H1 (cell line): Measurements from ENCODE around the gene AANAT.

Experiments
- CBX5 ChIP-seq: fragments of 300-800, 300-1000 bp; sonication (generic); IDR thresholded peaks from 2 replicates; pipeline ENCODE4 v1.7.1; 2016; ENCODE audit warnings: antibody characterized with exemption, low read length, low read depth
- EGR1 ChIP-seq: IDR thresholded peaks from 2 replicates; pipeline ENCODE4 v1.6.1; 2011; ENCODE audit warnings: low read depth, low read length, borderline replicate concordance
- EP300 ChIP-seq, 2 experiments: IDR thresholded peaks; 1 replicate in 1 of 2; 2 replicates in 1 of 2; pipeline ENCODE4 v1.6.1; 2011 to 2012; ENCODE audit warnings: low read depth in 2 of 2, low read length in 2 of 2, mild to moderate bottlenecking in 2 of 2, borderline replicate concordance in 1 of 2, inconsistent platforms in 1 of 2, moderate library complexity in 1 of 2
- EZH2 ChIP-seq: fragments of 200-600 bp; sonication (generic); IDR thresholded peaks from 2 replicates; pipeline ENCODE4 v1.7.1; 2012; ENCODE audit warnings: low read depth, mild to moderate bottlenecking, moderate library complexity, low read length, inconsistent platforms; ENCODE audit not compliant: severe bottlenecking
- JUND ChIP-seq: IDR thresholded peaks from 2 replicates; pipeline ENCODE4 v1.6.1; 2011; ENCODE audit warnings: mild to moderate bottlenecking, improper control_type of control experiment, low read length
- POLR2A ChIP-seq, 2 experiments: IDR thresholded peaks; 1 replicate in 1 of 2; 2 replicates in 1 of 2; pipeline ENCODE4 v1.6.1; 2011; ENCODE audit warnings: low read depth in 2 of 2, low read length in 2 of 2, mild to moderate bottlenecking in 2 of 2; ENCODE audit errors: control extremely low read depth in 1 of 2
- RAD21 ChIP-seq, 2 experiments: IDR thresholded peaks in 1 of 2; conservative IDR thresholded peaks in 1 of 2; 2 replicates each; pipeline ENCODE4 v1.6.1; 2011; ENCODE audit warnings: low read depth in 2 of 2, low read length in 2 of 2, improper control_type of control experiment in 1 of 2, inconsistent platforms in 1 of 2, mild to moderate bottlenecking in 1 of 2, moderate library complexity in 1 of 2
- YY1 ChIP-seq: IDR thresholded peaks from 2 replicates; pipeline ENCODE4 v1.6.1; 2011; ENCODE audit warnings: low read depth, mild to moderate bottlenecking, low read length
- ZNF274 ChIP-seq: IDR thresholded peaks from 2 replicates; pipeline ENCODE4 v1.7.0; 2012; ENCODE audit warnings: low read length, borderline replicate concordance; ENCODE audit errors: extremely low read depth

DNA sequence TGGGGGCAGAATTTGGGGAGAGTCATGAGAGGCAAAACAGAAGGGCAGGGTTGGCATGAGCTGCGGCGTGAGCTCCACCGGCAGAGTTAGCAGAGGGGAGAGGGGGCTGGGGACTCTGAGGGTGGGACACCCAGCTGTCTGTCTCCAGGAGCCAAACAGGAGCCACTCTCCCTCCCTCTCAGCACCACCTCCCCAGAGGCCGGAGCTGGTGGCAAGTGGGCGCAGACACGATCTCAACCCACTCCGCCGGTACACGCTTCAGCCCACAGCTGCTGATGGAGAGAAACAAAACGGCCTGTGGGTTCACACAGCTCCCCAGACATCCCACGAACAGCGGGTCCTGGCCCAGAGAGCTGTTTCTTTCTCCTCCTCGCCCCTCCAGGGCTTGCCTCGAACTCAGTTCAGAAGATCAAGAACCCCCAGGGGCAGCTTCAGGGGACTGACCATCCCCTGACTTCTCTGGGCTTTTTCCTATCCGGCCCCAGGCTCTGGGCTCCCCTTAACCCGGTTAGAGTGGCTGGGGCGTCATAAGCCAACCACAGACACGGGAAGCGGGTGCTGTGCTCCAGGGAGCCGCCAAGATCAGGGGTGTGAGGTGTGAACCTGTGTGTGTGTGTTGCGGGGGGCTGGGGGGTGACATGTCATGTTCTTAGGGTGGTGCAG, 26.2 kb downstream of the AANAT start:
- TF ChIP-seq RAD21 (IDR thresholded peaks at IDR 0.05 in 1 of 2, conservative IDR thresholded peaks at IDR 0.05 in 1 of 2; ENCODE audit: low read depth in 2 of 2, low read length in 2 of 2) (no peak), YY1 (no peak), EZH2 (no peak), EGR1 (no peak), ZNF274 (no peak), POLR2A (IDR thresholded peaks at IDR 0.05; ENCODE audit: control extremely low read depth in 1 of 2, low read depth in 2 of 2, low read length in 2 of 2) (no peak), EP300 (IDR thresholded peaks at IDR 0.05; ENCODE audit: borderline replicate concordance in 1 of 2, low read depth in 2 of 2, low read length in 2 of 2) (no peak), CBX5 (no peak), JUND (no peak)
